ENCODE measurements around the gene SBF2.

Gene SBF2

DNA sequence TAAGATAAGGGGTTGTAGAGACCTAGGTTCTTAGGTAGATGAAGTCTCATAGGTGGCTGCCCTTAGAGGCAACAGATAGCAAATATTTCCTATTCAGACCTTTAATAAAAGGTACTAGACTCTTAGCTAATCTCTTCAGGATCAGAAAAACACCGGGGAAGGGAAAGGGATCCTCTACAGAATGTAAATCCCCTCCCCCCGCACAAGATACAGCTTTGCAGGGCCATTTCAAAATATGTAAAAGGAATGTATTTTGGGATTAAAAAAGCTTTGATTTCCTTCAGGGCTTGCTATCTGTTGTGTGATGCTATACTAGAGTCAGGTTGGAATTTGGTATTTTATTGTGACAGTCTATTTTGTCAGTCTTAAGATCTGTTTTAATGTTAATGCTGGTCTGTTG lies 517.0 kb downstream of the SBF2 start:
- TF ChIP-seq, protein P1, sequence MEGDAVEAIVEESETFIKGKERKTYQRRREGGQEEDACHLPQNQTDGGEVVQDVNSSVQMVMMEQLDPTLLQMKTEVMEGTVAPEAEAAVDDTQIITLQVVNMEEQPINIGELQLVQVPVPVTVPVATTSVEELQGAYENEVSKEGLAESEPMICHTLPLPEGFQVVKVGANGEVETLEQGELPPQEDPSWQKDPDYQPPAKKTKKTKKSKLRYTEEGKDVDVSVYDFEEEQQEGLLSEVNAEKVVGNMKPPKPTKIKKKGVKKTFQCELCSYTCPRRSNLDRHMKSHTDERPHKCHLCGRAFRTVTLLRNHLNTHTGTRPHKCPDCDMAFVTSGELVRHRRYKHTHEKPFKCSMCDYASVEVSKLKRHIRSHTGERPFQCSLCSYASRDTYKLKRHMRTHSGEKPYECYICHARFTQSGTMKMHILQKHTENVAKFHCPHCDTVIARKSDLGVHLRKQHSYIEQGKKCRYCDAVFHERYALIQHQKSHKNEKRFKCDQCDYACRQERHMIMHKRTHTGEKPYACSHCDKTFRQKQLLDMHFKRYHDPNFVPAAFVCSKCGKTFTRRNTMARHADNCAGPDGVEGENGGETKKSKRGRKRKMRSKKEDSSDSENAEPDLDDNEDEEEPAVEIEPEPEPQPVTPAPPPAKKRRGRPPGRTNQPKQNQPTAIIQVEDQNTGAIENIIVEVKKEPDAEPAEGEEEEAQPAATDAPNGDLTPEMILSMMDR (IDR thresholded peaks at IDR 0.05; ENCODE audit: low read depth, low read length) = no peak
- DNase-seq = no peak
- H3K27ac ChIP-seq = no peak overlapping the region
- peaks cover 16% of the 10 kb centered on the region for H3K36me3 ChIP-seq
- H3K9me3 ChIP-seq (ENCODE audit: severe bottlenecking) = no peaks in the 10 kb centered on the region
- H3K27me3 ChIP-seq (ENCODE audit: insufficient read depth, low read depth, severe bottlenecking) = no peaks in the 10 kb centered on the region
- no peak overlapping the region for H3K4me3 ChIP-seq (ENCODE audit: low read depth, low read length)

DNA sequence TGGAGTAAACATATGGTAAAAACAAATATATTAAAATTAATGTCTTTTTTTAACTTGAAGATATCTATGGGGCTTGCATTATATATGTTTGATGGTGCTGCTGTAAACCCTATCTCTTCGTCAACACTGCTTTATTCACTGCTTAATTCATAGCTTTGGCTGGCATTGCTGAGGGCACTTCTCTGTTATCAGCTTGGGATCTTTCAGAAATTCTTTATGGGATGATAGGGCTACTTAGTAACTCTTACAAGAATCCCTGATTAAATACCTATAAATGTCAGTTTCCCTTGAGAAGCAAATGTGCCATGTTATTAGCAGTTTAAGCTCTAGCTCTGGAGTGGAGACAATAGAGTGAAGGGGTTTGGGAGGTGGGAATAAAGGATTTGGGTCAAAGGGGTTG lies 517.8 kb downstream of the SBF2 start:
- H3K27me3 ChIP-seq (ENCODE audit: insufficient read depth, low read depth, severe bottlenecking) = no peaks in the 10 kb centered on the region
- no peak overlapping the region for H3K4me3 ChIP-seq (ENCODE audit: low read depth, low read length)
- H3K27ac ChIP-seq = no peak overlapping the region
- no peak for DNase-seq
- H3K36me3 ChIP-seq = peaks cover 13% of the 10 kb centered on the region
- TF ChIP-seq, protein P1 (IDR thresholded peaks at IDR 0.05; ENCODE audit: low read depth, low read length) = no peak
- H3K9me3 ChIP-seq (ENCODE audit: severe bottlenecking) = no peaks in the 10 kb centered on the region

DNA sequence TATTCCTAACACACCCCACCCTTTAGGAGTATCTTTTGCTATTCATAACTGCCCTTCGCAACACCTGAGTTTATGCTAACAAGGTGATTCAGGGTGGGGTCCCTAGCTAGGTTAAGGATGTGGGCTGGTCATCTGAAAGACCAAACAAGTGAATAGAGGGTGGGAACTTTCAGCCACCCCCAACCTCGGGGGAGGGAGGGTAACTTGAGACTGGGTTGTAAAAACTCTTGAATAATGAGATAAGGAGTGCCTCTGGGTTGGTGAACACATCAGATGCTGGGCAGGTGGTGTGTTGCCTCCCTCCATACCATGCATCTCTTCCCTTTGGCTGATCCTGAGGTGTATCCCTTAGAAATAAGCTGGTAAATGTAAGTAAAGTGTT lies 518.6 kb downstream of the SBF2 start:
- Histone ChIP-seq H3K27me3 (ENCODE audit: insufficient read depth, low read depth, severe bottlenecking) (no peaks in the 10 kb centered on the region), H3K36me3 (peaks cover 13% of the 10 kb centered on the region), H3K4me3 (ENCODE audit: low read depth, low read length) (no peak overlapping the region), H3K9me3 (ENCODE audit: severe bottlenecking) (no peaks in the 10 kb centered on the region), H3K27ac (no peak overlapping the region)
- TF ChIP-seq, protein P1 (IDR thresholded peaks at IDR 0.05; ENCODE audit: low read depth, low read length) = no peak
- DNase-seq = no peak

DNA sequence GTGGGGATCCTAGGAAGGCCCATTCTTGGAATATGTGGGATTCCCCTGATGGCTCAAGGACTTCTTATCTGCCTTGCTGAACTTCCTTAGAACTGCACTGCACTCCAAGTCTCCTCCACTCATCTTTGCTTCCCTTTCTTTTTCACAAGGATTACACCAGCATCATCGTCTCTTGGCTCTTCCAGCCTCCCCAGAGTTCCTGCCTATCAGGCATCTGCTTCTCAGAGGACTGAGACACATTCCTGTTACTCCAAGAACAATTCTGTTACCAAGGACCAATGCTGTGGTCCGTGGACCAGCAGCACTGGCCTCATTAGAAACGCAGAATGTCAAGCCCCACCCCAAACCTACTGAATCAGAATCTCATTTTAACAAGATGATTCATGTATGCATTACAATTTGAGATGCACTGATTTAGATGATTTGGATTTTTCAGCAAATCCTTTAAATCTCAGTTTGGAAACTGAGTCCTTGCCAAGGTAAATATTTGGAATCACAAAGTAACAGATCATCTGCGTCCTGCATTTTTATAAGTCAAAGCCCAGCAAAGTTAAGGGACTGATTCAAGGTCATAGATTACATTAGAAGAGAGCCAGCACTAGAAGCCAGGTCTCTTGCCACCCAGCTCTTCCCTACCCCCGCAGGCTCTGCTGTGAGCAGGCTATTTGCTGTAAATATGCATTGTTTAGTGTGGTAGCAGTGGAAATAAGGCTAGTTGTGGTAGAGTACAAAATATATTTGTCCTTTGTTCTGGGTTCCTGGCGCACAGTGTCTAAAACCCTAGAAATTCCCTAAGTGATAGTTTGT lies 519.2 kb downstream of the SBF2 start:
- H3K27ac ChIP-seq = no peak overlapping the region
- H3K4me3 ChIP-seq (ENCODE audit: low read depth, low read length) = no peak overlapping the region
- peaks cover 7% of the 10 kb centered on the region for H3K36me3 ChIP-seq
- DNase-seq = no peak
- H3K27me3 ChIP-seq (ENCODE audit: insufficient read depth, low read depth, severe bottlenecking) = no peaks in the 10 kb centered on the region
- TF ChIP-seq, protein P1 (IDR thresholded peaks at IDR 0.05; ENCODE audit: low read depth, low read length) = no peak
- no peaks in the 10 kb centered on the region for H3K9me3 ChIP-seq (ENCODE audit: severe bottlenecking)

DNA sequence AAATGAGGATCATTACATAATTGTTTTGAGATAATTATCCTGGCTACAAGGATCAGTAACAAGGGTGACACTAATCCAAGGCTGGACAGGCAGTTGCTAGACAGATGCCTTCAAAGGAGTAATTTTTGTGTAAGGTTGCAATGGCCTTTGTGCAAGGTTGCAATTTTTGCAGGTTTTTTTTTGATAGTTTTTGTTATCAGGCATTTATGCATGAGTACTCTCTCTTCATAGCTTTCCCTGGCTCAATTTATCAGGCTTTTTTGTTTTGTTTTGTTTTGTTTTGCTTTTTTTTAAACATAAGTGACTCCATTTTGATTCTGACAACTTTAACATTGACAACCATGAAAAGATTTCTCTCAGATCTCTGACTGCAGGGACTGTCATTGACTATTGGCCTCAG lies 519.9 kb downstream of the SBF2 start:
- no peak overlapping the region for H3K4me3 ChIP-seq (ENCODE audit: low read depth, low read length)
- no peak overlapping the region for H3K27ac ChIP-seq
- TF ChIP-seq, protein P1 (IDR thresholded peaks at IDR 0.05; ENCODE audit: low read depth, low read length) = no peak
- H3K36me3 ChIP-seq = peaks cover under 1% of the 10 kb centered on the region; the same call in 1 of the 2 replicates
- DNase-seq = no peak
- no peaks in the 10 kb centered on the region for H3K9me3 ChIP-seq (ENCODE audit: severe bottlenecking)
- H3K27me3 ChIP-seq (ENCODE audit: insufficient read depth, low read depth, severe bottlenecking) = no peaks in the 10 kb centered on the region

DNA sequence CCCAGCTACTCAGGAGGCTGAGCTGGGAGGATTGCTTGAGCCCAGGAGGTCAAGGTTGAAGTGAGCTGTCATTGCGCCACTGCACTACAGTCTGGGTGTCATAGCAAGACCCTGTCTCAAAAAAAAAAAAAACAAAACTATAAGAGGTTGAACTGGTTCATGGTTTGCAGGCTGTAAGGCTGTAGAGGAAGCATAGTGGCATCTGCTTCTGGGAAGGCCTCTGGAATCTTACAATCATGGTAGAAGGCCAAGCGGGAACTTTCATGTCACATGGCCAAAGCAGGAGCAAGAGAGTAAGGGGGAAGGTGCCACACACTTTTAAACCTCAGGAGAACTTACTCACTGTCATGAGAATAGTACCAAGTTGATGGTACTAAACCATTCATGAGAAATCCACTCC lies 520.5 kb downstream of the SBF2 start:
- Histone ChIP-seq H3K4me3 (ENCODE audit: low read depth, low read length) (no peak overlapping the region), H3K27me3 (ENCODE audit: insufficient read depth, low read depth, severe bottlenecking) (no peaks in the 10 kb centered on the region), H3K27ac (no peak overlapping the region), H3K36me3 (no peaks in the 10 kb centered on the region), H3K9me3 (ENCODE audit: severe bottlenecking) (no peaks in the 10 kb centered on the region)
- no peak for DNase-seq
- TF ChIP-seq, protein P1 (IDR thresholded peaks at IDR 0.05; ENCODE audit: low read depth, low read length) = no peak

All from WERI-Rb-1 (cell line).